ENCODE data around the gene SH3PXD2A.
A peak's percentile ranks its signal among the peaks of the same experiment; 100 is the strongest.

SH3PXD2A gene

DNA sequence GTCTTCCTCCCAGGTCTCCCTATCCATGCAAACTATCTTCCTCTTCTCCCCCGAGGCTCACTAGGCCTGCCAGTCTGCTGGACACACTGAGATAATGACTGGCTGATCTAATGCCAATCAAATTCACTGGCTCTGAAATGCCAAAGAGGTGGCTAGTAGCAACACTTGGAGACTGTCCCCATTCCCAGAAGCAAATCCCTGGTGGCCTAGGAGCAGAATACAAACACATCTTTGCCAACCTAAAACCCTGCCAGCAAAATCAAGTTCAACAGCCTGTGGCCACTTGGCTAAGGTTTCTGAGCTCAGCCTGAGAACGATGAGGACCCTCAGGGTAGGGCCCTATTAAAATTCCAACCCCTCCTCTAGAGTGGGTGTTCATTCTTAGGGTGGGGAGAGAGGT lies 46.6 kb downstream of the SH3PXD2A start:
- Mint-ChIP-seq H3K36me3 (no peaks in the 10 kb centered on the region), H3K9me3 (no peaks in the 10 kb centered on the region), H3K27ac (no peak overlapping the region), H3K4me1 (peaks cover 0 to 3% of the 10 kb centered on the region in 2 donors), H3K27me3 (peaks cover 8 to 9% of the 10 kb centered on the region in 2 donors), H3K4me3 (no peak overlapping the region)
- no peak for DNase-seq
- no peak for ATAC-seq (replicated peaks)

GRCh38 chr10:103807996-103808395 lies 47.4 kb downstream of the SH3PXD2A start:
- DNase-seq, result no peak
- no peaks in the 10 kb centered on the region for H3K36me3 Mint-ChIP-seq
- peaks cover 8 to 9% of the 10 kb centered on the region in 2 donors for H3K27me3 Mint-ChIP-seq
- H3K4me3 Mint-ChIP-seq, result no peak overlapping the region
- ATAC-seq (replicated peaks), result no peak
- peaks cover 0 to 3% of the 10 kb centered on the region in 2 donors for H3K4me1 Mint-ChIP-seq
- no peaks in the 10 kb centered on the region for H3K9me3 Mint-ChIP-seq
- H3K27ac Mint-ChIP-seq, result no peak overlapping the region

DNA sequence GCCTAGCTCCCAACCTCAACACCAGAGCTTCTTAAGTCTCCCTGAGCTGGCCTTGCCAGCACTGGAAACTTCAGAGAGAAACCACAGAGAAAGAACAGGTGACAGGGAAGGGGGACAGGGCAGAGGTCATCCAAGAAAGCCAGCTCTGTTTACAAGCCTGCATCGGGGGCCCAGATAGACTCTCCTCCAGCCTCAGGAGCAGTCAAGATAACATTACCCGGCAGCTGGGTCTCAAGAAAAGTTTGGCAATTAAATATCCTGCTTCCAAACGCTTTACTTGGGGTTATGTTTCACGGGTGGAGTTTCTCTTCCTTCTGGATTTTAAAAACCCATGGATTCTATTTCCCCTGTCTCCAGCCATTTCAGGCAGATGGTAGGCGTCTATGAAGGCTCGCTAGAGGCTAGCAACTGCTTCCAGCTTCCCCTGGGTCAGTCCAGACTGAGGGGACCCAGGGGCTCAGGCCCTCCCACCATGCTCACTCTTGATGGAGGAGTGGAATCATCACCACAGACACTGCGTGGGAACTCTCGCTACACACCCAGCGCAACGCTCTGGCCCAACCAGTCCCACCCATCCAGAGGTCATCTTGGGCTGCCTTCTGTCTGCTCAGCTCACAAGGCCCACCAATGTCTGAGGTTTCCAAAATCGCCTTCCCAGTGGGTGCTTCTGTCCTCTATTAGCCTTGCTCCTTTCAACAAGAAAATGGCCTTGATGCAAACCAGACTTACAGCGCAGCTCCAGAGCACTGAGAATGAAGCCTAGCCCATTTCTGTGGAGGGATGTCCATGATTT lies 48.8 kb downstream of the SH3PXD2A start:
- Mint-ChIP-seq H3K4me1 (no peaks in the 10 kb centered on the region), H3K27me3 (peaks cover 8 to 9% of the 10 kb centered on the region in 2 donors), H3K27ac (no peak overlapping the region), H3K9me3 (no peaks in the 10 kb centered on the region), H3K36me3 (no peaks in the 10 kb centered on the region), H3K4me3 (no peak overlapping the region)
- DNase-seq (no peak), ATAC-seq (replicated peaks) (no peak)

DNA sequence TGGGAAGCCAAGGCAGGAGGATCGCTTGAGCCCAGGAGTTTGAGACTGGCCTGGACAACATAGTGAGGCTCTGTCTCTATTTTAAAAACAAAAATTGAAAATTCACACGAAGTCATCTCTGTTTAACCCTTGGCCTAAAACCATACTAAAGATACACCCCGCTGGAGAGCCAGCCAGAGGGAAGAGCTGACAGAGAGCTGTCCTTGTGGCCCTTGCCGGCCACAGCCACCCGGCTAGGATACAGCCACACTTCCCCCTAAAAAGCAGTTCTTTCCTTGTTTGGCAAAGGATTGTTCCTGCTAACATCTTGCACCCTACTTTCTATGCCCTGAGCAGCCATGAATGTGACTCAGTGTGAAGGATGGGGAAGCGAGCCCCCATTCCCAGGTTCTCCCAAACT lies 49.6 kb downstream of the SH3PXD2A start:
- H3K27me3 Mint-ChIP-seq, result peaks cover 7 to 8% of the 10 kb centered on the region in 2 donors
- H3K9me3 Mint-ChIP-seq, result no peaks in the 10 kb centered on the region
- DNase-seq, result no peak
- H3K4me3 Mint-ChIP-seq, result no peak overlapping the region
- ATAC-seq (replicated peaks), result no peak
- no peaks in the 10 kb centered on the region for H3K36me3 Mint-ChIP-seq
- H3K4me1 Mint-ChIP-seq, result peaks cover 4 to 5% of the 10 kb centered on the region in 2 donors
- peak overlapping the region; percentile 37 for H3K27ac Mint-ChIP-seq

DNA sequence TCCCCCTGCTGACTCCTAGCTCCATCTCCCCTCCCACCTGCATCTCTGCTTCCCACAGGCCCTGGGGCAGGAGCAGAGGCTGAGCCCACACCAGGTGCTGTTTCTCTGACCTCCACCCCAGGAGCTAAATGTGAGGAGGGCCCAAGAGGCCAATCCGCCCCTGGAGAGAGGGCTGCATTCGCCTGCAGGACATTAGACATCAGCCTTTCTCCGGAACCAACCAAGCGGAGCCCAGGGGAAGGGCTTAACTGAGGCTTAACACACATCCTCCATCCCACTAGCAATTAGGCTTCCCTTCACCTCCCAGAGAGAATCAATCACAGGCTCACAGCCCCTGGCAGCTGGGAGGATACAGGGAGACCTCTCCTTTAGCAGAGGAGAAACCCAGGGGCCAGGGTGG lies 50.5 kb downstream of the SH3PXD2A start:
- Mint-ChIP-seq H3K27ac (no peak overlapping the region), H3K4me1 (peaks cover 7 to 13% of the 10 kb centered on the region in 2 donors), H3K4me3 (no peak overlapping the region), H3K27me3 (no peaks in the 10 kb centered on the region), H3K9me3 (no peaks in the 10 kb centered on the region), H3K36me3 (no peaks in the 10 kb centered on the region)
- ATAC-seq (replicated peaks), result no peak
- DNase-seq, result no peak

- DNase-seq (no peak), ATAC-seq (replicated peaks) (no peak)
- Mint-ChIP-seq H3K4me3 (no peak overlapping the region), H3K36me3 (no peaks in the 10 kb centered on the region), H3K27me3 (no peaks in the 10 kb centered on the region), H3K9me3 (no peaks in the 10 kb centered on the region), H3K4me1 (peaks cover 7 to 13% of the 10 kb centered on the region in 2 donors), H3K27ac (no peak overlapping the region)
Observed at GRCh38 chr10:103803941-103804340, 51.4 kb downstream of the SH3PXD2A start.

DNA sequence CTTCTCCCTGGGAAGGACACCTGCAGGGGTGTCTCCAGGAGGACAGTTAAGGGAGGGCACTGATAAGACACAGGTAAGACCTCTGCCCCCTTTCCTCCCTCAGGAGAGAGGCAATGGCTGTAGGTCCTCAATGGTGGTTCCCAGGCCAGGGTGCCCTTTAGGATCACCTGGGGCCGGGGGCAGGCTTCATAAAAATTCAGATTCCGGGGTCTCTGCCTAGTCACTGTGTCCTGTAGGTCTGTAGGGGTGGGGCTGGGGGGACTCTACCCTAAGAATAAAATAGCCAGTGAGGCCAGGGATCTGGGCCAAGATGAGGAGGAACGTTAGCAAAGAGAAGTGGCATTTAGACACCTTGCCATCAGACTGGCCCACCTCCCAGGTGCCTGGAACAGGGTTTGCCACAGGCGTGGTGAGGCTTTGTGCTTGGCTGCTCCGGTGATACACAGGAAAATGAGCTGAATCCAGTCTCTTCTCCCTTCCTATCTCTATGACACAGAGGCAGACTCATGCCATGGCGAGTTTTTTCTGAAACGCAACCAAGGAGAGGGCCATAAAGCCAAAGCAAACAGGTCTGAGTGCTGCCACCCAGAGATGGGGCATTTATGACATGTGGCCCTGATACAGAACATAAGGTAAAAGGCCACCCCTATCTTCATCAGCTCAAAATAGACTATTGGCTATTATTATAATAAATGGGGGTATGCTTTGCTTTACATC lies 52.6 kb downstream of the SH3PXD2A start:
- no peak for DNase-seq
- H3K9me3 Mint-ChIP-seq, result no peaks in the 10 kb centered on the region
- no peak overlapping the region for H3K27ac Mint-ChIP-seq
- peaks cover 0 to 2% of the 10 kb centered on the region in 2 donors for H3K27me3 Mint-ChIP-seq
- H3K4me1 Mint-ChIP-seq, result peaks cover 7 to 13% of the 10 kb centered on the region in 2 donors
- no peak overlapping the region for H3K4me3 Mint-ChIP-seq
- no peak for ATAC-seq (replicated peaks)
- H3K36me3 Mint-ChIP-seq, result no peaks in the 10 kb centered on the region

GRCh38 chr10:103802081-103802480 lies 53.3 kb downstream of the SH3PXD2A start:
- Mint-ChIP-seq H3K36me3 (no peaks in the 10 kb centered on the region), H3K27me3 (peaks cover 0 to 4% of the 10 kb centered on the region in 2 donors), H3K9me3 (no peaks in the 10 kb centered on the region), H3K27ac (no peak overlapping the region), H3K4me1 (peaks cover 7 to 13% of the 10 kb centered on the region in 2 donors), H3K4me3 (no peak overlapping the region)
- no peak for ATAC-seq (replicated peaks)
- DNase-seq, result no peak

DNA sequence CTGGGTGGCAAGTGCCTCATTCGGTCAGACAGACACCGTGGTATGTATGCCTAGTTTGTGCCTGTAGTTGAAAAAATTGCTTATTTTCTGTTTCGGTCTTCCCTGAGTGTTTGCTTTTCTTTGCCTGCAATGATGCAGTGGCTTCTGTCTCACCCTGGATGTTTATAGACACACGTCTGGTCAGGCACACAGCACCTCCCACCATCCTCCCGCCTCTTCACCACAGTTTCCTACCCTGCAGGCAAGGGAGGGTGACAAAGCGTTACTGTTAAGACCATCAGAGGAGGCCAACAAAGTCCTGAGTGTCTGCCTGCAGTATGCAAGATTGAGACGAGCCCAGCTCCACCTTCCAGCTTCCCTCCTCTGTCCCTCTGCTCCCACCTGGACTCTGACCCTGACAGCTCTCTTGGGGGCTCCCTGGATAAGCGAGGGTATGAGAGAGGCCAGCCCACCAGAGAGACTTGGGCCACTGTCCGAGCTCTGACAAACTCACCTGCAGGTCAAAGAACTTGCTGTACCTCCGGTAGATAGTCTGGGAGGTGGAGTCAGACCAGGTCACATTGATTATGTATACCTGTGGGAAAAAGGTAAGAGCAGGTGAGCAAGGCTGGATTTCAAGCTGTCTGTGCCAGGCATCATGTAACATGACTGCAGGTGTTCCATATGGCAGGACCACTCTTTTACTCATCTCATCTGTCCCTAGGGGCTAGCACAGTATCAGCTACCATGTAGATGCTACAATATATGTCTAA lies 54.4 kb downstream of the SH3PXD2A start:
- peaks cover 7 to 13% of the 10 kb centered on the region in 2 donors for H3K4me1 Mint-ChIP-seq
- no peaks in the 10 kb centered on the region for H3K9me3 Mint-ChIP-seq
- DNase-seq (no peak), ATAC-seq (replicated peaks) (peak; percentile 75 to 78)
- H3K4me3 Mint-ChIP-seq, result no peak overlapping the region
- H3K27ac Mint-ChIP-seq, result no peak overlapping the region
- H3K36me3 Mint-ChIP-seq, result no peaks in the 10 kb centered on the region
- H3K27me3 Mint-ChIP-seq, result peaks cover 0 to 4% of the 10 kb centered on the region in 2 donors

DNA sequence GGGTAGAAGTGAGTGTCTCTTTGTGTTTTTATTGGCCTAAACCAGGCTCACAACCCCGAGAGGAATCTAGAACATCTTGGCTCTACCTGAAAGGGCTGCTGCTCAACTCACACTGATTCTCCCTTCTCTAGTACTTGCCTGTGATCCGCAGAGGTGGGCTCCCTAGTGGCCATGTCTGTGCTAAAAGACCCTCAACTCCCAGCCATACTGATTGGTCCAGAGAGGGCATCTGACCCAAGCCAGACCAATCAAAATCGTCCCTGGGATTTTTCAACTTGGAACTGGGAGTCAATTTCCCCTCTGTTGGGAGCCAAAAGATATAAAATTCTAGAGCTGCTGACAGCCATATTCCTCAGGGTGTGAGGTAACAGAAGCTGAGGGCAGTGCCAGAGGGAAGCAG lies 55.3 kb downstream of the SH3PXD2A start:
- Mint-ChIP-seq H3K36me3 (no peaks in the 10 kb centered on the region), H3K9me3 (no peaks in the 10 kb centered on the region), H3K27ac (no peak overlapping the region), H3K4me1 (peaks cover 7 to 13% of the 10 kb centered on the region in 2 donors), H3K27me3 (peaks cover 0 to 4% of the 10 kb centered on the region in 2 donors), H3K4me3 (no peak overlapping the region)
- DNase-seq (no peak), ATAC-seq (replicated peaks) (no peak)

DNA sequence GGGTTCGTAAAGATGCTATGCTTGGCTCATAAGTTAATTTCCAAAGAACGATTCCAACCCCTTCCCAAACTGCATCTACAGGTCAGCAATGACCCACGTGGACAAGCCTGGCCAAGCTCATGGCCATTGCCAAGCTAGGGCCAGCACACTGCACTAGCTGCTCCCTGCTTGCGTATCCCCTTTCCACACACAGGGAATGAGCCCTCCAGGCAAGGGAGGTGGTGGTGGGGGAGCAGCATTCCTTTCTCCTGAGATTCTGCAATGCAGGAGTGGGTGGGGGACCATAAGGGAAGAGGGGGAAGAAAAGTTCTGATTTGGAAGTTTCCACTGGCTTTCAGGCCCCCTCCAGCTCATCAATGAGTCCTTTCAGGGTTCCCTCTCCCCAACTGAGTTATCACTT lies 56.0 kb downstream of the SH3PXD2A start:
- ATAC-seq (replicated peaks) (no peak), DNase-seq (no peak)
- Mint-ChIP-seq H3K9me3 (no peaks in the 10 kb centered on the region), H3K4me1 (peaks cover 7 to 13% of the 10 kb centered on the region in 2 donors), H3K4me3 (no peak overlapping the region), H3K27ac (no peak overlapping the region), H3K36me3 (no peaks in the 10 kb centered on the region), H3K27me3 (peaks cover 0 to 4% of the 10 kb centered on the region in 2 donors)

DNA sequence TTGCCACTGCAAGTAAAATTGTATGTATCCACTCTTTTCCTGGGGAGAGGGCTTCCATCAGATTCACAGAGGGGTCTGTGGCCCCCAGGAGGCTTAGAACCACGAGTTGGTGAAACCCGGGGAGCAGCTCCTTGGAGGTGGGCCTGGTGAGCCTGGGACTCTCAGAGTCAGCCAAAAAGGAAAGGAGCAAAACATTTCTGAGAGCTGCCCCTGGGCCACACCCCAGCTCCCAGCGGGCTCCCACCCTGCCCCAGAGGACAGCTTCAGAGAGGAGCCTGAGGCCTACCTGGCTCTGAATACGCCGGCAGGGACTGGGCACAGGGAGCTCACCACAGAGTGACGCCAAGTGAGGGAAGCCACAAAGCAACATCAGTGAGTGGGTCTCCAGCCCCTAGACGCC lies 56.9 kb downstream of the SH3PXD2A start:
- peaks cover 0 to 4% of the 10 kb centered on the region in 2 donors for H3K27me3 Mint-ChIP-seq
- DNase-seq (no peak), ATAC-seq (replicated peaks) (no peak)
- H3K27ac Mint-ChIP-seq, result no peak overlapping the region
- peaks cover 7 to 13% of the 10 kb centered on the region in 2 donors for H3K4me1 Mint-ChIP-seq
- H3K36me3 Mint-ChIP-seq, result no peaks in the 10 kb centered on the region
- H3K4me3 Mint-ChIP-seq, result no peak overlapping the region
- no peaks in the 10 kb centered on the region for H3K9me3 Mint-ChIP-seq

- Mint-ChIP-seq H3K27me3 (peaks cover 0 to 4% of the 10 kb centered on the region in 2 donors), H3K4me3 (no peak overlapping the region), H3K36me3 (no peaks in the 10 kb centered on the region), H3K4me1 (peaks cover 7 to 13% of the 10 kb centered on the region in 2 donors), H3K9me3 (no peaks in the 10 kb centered on the region), H3K27ac (no peak overlapping the region)
- no peak for ATAC-seq (replicated peaks)
- no peak for DNase-seq
Observed at GRCh38 chr10:103797857-103798256, 57.5 kb downstream of the SH3PXD2A start.

GRCh38 chr10:103795634-103796270 lies 59.6 kb downstream of the SH3PXD2A start:
- H3K27ac Mint-ChIP-seq, result no peak overlapping the region
- peaks cover 0 to 4% of the 10 kb centered on the region in 2 donors for H3K27me3 Mint-ChIP-seq
- H3K4me3 Mint-ChIP-seq, result no peak overlapping the region
- no peaks in the 10 kb centered on the region for H3K9me3 Mint-ChIP-seq
- H3K4me1 Mint-ChIP-seq, result peaks cover 2 to 8% of the 10 kb centered on the region in 2 donors
- H3K36me3 Mint-ChIP-seq, result no peaks in the 10 kb centered on the region
- no peak for DNase-seq
- ATAC-seq (replicated peaks), result no peak

Data from stimulated activated naive B cell treated with anti-CD40 and anti-IgM and Interleukin-4, amounts not matched to agents 10 μg/mL and 1 μg/mL and 100 μg/mL, for 72 hours (primary cell).